GM12878 (cell line): ENCODE results near the gene MRTFA. TPM values are rescaled to one million over a fixed set of nuclear protein-coding genes. Genes with fewer than 3 reads are reported as not detected.
A peak's percentile ranks its signal among the peaks of the same experiment; 100 is the strongest.

Source experiments
- ATAC-seq: fragments of 200-7000 bp; cut with Tn5 transposase; 3 replicates; pipeline ENCODE4 v1.9.1; 2020; ENCODE audit warnings: mild to moderate bottlenecking, moderate library complexity
- BruUV-seq: library from RNA; stranded (reverse); fragments of 400-500 nt; replicated peaks from 2 replicates; lab custom pipeline; 2021; lab: Mats Ljungman, UMichigan
- CTCF ChIA-PET: fragments of 300-600 bp; sonication (Branson Sonifier 250); formaldehyde crosslinking; extraction: SDS; loops from one replicate; lab custom pipeline; 2021; ENCODE audit warnings: inconsistent platforms; lab: Yijun Ruan, JAX
- POLR2A ChIA-PET: fragments of 350-600 bp; formaldehyde crosslinking; extraction: SDS; loops from one replicate; lab custom pipeline; 2021; ENCODE audit warnings: inconsistent platforms; lab: Charles Lee
- RAD21 ChIA-PET: fragments of 300-600 bp; sonication (Branson Sonifier 250); formaldehyde crosslinking; loops from one replicate; lab custom pipeline; 2023; ENCODE audit warnings: antibody characterized with exemption; ENCODE audit not compliant: unreplicated experiment; lab: Charles Lee
- SMC1A ChIA-PET: fragments of 300-600 bp; sonication (Branson Sonifier 250); formaldehyde crosslinking; loops from one replicate; lab custom pipeline; 2023; ENCODE audit not compliant: unreplicated experiment, uncharacterized antibody; lab: Charles Lee
- DNase-seq: peaks from one replicate; pipeline ENCODE4 v3.0.0-alpha.2; 2011; ENCODE audit warnings: low read depth, low spot score
- FAIRE-seq: peaks from 3 replicates; lab custom pipeline; 2011; peaks lifted over from hg19 to GRCh38; lab: Jason Lieb, UNC
- H2AFZ ChIP-seq: 2 replicates; pipeline ENCODE4 v1.6.0; 2011; ENCODE audit warnings: low read depth, low read length, control low read depth; ENCODE audit not compliant: control insufficient read depth
- H3K27ac ChIP-seq: 2 replicates; pipeline ENCODE4 v1.5.1; 2011; ENCODE audit warnings: control low read depth; ENCODE audit not compliant: control insufficient read depth, insufficient read depth
- H3K27me3 ChIP-seq, 2 experiments: replicated peaks in 1 of 2; 2 replicates each; pipeline versions ENCODE4 v1.6.0 to v1.6.1; 2011; ENCODE audit warnings: low read length in 1 of 2; ENCODE audit not compliant: control insufficient read depth in 2 of 2, insufficient read depth in 2 of 2
- H3K36me3 ChIP-seq, 2 experiments: 2 replicates each; pipeline ENCODE4 v1.5.1; 2011; ENCODE audit warnings: low read length in 1 of 2; ENCODE audit not compliant: control insufficient read depth in 2 of 2, insufficient read depth in 2 of 2
- H3K4me1 ChIP-seq: 2 replicates; pipeline ENCODE4 v1.6.1; 2011; ENCODE audit warnings: mild to moderate bottlenecking, low read length, moderate library complexity, mixed read lengths; ENCODE audit not compliant: control insufficient read depth, insufficient read depth
- H3K4me2 ChIP-seq: 2 replicates; pipeline ENCODE4 v1.6.0; 2011; ENCODE audit warnings: control low read depth; ENCODE audit not compliant: control insufficient read depth, insufficient read depth
- H3K4me3 ChIP-seq: fragments of 200-600 bp; sonication (generic); 2 replicates; pipeline ENCODE4 v1.5.1; 2016
- H3K79me2 ChIP-seq: 2 replicates; pipeline ENCODE4 v1.6.0; 2011; ENCODE audit warnings: low read length; ENCODE audit not compliant: control insufficient read depth, insufficient read depth
- H3K9ac ChIP-seq: 2 replicates; pipeline ENCODE4 v1.8.0; 2011; ENCODE audit warnings: low read length, control low read depth, mixed read lengths; ENCODE audit not compliant: control insufficient read depth, insufficient read depth
- H3K9me3 ChIP-seq: replicated peaks from 3 replicates; pipeline ENCODE4 v1.5.1; 2011; ENCODE audit warnings: mild to moderate bottlenecking, low read length; ENCODE audit not compliant: control insufficient read depth, insufficient read depth
- H4K20me1 ChIP-seq: 2 replicates; pipeline ENCODE4 v1.6.0; 2011; ENCODE audit not compliant: control insufficient read depth, insufficient read depth
- HDAC2 ChIP-seq: fragments of 200-600 bp; sonication (generic); IDR thresholded peaks from 2 replicates; pipeline ENCODE4 v1.6.1; 2017
- TAF1 ChIP-seq: IDR thresholded peaks from 2 replicates; pipeline ENCODE4 v1.6.1; 2011; ENCODE audit warnings: mild to moderate bottlenecking, low read depth, low read length, borderline replicate concordance
- WGBS: methylation state at CpG from one replicate; pipeline ENCODE4 v1.1.6; 2016; ENCODE audit warnings: low lambda C conversion rate; ENCODE audit not compliant: insufficient replicate concordance, insufficient coverage; ENCODE audit errors: missing lambda C conversion rate; 5-methylcytosine and 5-hydroxymethylcytosine counted together
- in situ Hi-C: fragments of 300-500 bp; cut with MboI; formaldehyde crosslinking; loops from 9 replicates; pipeline ENCODE4 v1.14.3; 2018; ENCODE audit warnings: mixed read lengths
- intact Hi-C: fragments of 100-400 bp; cut with micrococcal nuclease; formaldehyde crosslinking; loops from one replicate; pipeline ENCODE4 v1.14.2; 2022; ENCODE audit not compliant: unreplicated experiment
- polyA plus RNA-seq, 11 experiments: library from polyadenylated mRNA; depleted of rRNA in 4 of 11; unstranded in 6 of 11; stranded (reverse) in 5 of 11; fragments of >200 nt; fragmentation: Nextera tagmentation in 4 of 11; fragmentation: Illumina TruSeq in 1 of 11; extraction: Ambion mirVana in 4 of 11; extraction: Trizol in 1 of 11; gene quantifications; 1 replicate in 1 of 11; 2 replicates in 10 of 11; pipeline versions ENCODE4 v1.2.1 to v1.2.3, GENCODE V29; 2011 to 2016; ENCODE audit warnings: inconsistent platforms in 2 of 11, missing spikeins in 2 of 11, low read depth in 1 of 11
- total RNA-seq, 4 experiments: library from RNA; depleted of rRNA in 3 of 4; stranded (reverse); fragments of >200 nt in 3 of 4; fragmentation: Illumina TruSeq in 1 of 4; extraction: Trizol in 1 of 4; gene quantifications; 2 replicates each; pipeline versions ENCODE4 v1.2.1 to v1.2.3, GENCODE V29; 2013 to 2021
- TF ChIP-seq, protein P1 (sequence below): fragments of 450-650 bp; IDR thresholded peaks from 2 replicates; pipeline ENCODE4 v1.6.1; 2016; ENCODE audit warnings: mild to moderate bottlenecking

Gene MRTFA
- total and polyA plus RNA-seq, 10 of the 15 experiments (the other 5 are each of a cell fraction or from before 2014, with no cell fraction given) = 2.0 to 63.9 (median 17.9) TPM

DNA sequence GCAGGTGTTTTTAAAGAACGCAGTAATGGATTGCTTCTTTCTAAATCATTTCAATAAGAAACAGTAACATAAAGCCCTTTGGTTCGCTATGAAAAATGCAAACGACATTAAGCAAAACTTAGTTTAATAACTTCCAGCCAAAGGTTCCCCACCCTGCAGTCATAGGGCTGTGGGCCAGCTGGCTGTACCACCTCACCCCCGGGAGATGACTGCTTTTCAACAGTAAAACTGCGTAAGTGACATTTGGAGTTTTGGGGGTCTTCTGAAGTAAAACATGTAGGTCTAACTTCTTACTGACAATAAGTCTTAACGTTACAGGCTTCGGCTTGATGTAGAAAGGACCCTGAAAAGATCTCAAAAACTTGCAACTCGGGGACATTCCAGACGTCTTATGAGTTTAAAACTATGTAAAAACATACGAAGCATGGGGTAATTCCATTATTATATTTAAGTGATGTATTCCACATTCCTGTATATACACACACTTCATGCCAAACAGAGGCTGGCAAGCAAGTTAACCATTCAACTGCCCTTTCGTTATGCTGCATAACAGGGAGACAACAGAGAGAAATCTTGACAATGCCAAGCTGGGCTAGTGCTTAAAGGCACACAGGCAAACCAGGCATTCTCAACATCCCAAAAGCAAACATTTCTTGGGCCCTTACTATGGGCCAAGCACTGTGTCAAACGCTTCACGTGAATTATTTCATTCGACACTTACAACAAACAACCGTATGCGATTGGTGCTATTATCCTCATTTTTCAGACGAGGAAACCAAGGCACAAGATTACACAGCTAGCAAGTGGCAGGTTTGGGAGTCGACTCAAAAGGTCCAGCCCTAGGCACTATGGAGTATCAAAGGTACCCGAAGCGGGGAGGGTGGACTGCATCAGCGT, 1.2 kb downstream of the MRTFA start:
- Histone ChIP-seq H3K79me2 (peaks cover 57% of the 10 kb centered on the region), H3K9ac (peak overlapping the region; percentile 70), H3K27me3 (no peaks in the 10 kb centered on the region), H3K27ac (no peak overlapping the region), H3K36me3 (no peaks in the 10 kb centered on the region), H4K20me1 (no peaks in the 10 kb centered on the region), H3K4me1 (peaks cover 6% of the 10 kb centered on the region), H2AFZ (no peak overlapping the region), H3K9me3 (peaks cover 2% of the 10 kb centered on the region; the same call in 2 of the 3 replicates), H3K4me3 (peak overlapping the region; percentile 72), H3K4me2 (peak overlapping the region; percentile 94)
- ChIA-PET RAD21 (interaction anchor here (0.8 to 6.3 kb wide), 8 partner anchors 38 to 143 kb away, joined by 3 to 52 read pairs (median 6); no protein-coding TSS in a partner anchor), POLR2A (interaction anchor here (0.8 to 2.5 kb wide), 7 partner anchors 29 to 125 kb away, joined by 3 to 15 read pairs (median 4); no protein-coding TSS in a partner anchor), CTCF (interaction anchor here (0.7 to 9.3 kb wide), 6 partner anchors 10 to 145 kb away, joined by 3 to 79 read pairs (median 6); no protein-coding TSS in a partner anchor), SMC1A (interaction anchor here (0.9 to 9.9 kb wide), 8 partner anchors 9 to 199 kb away, joined by 3 to 96 read pairs (median 8); no protein-coding TSS in a partner anchor)
- WGBS = 37% methylated on average over 21 of the region's 21 CpGs
- intact Hi-C loops (no loop called here), in situ Hi-C loops (no loop called here)
- BruUV-seq = TSS peak; percentile 57
- TF ChIP-seq HDAC2 (no peak), TAF1 (no peak)
- TF ChIP-seq, protein P1, sequence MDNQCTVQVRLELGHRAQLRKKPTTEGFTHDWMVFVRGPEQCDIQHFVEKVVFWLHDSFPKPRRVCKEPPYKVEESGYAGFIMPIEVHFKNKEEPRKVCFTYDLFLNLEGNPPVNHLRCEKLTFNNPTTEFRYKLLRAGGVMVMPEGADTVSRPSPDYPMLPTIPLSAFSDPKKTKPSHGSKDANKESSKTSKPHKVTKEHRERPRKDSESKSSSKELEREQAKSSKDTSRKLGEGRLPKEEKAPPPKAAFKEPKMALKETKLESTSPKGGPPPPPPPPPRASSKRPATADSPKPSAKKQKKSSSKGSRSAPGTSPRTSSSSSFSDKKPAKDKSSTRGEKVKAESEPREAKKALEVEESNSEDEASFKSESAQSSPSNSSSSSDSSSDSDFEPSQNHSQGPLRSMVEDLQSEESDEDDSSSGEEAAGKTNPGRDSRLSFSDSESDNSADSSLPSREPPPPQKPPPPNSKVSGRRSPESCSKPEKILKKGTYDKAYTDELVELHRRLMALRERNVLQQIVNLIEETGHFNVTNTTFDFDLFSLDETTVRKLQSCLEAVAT = peak; percentile 78
- no peak for DNase-seq
- FAIRE-seq = no peak
- ATAC-seq = no peak
